GM10248 (cell line): ENCODE results near the gene STK32A.

Source experiments
- CTCF ChIA-PET: fragments of 300-600 bp; sonication (Branson Sonifier 250); formaldehyde crosslinking; extraction: SDS; loops from one replicate; lab custom pipeline; 2021; ENCODE audit warnings: antibody characterized with exemption; lab: Yijun Ruan, JAX
- POLR2A ChIA-PET: fragments of 350-650 bp; sonication (Branson Sonifier 250); formaldehyde crosslinking; extraction: SDS; loops from one replicate; lab custom pipeline; 2020; ENCODE audit warnings: antibody characterized with exemption; lab: Yijun Ruan, JAX
- DNase-seq: peaks from one replicate; pipeline ENCODE4 v3.0.0; 2012; ENCODE audit errors: extremely low spot score
- CTCF ChIP-seq: IDR thresholded peaks from 2 replicates; pipeline ENCODE4 v1.5.1; 2012; ENCODE audit warnings: mild to moderate bottlenecking, low read depth; ENCODE audit errors: extremely low read depth, missing control alignments, control extremely low read depth

Gene STK32A

GRCh38 chr5:147375151-147375550 is 140.3 kb downstream of the STK32A start:
- ChIA-PET CTCF (interaction anchor here (1.4 to 1.5 kb wide), 2 partner anchors 16 to 33 kb away, joined by 3 to 4 read pairs; no protein-coding TSS in a partner anchor), POLR2A (no interaction called here)
- DNase-seq = no peak
- no peak for TF ChIP-seq CTCF

GRCh38 chr5:147377682-147378081 is 142.9 kb downstream of the STK32A start:
- CTCF ChIA-PET = interaction anchor here (1.2 kb wide), 1 partner anchor 10 kb away, joined by 3 read pairs; no protein-coding TSS in a partner anchor
- TF ChIP-seq CTCF = no peak
- POLR2A ChIA-PET = no interaction called here
- DNase-seq = no peak

GRCh38 chr5:147381555-147381954 is 146.7 kb downstream of the STK32A start:
- DNase-seq = no peak
- no peak for TF ChIP-seq CTCF
- CTCF ChIA-PET = interaction anchor here (0.8 to 2.7 kb wide), 3 partner anchors 10 to 11 kb away, joined by 3 to 15 read pairs (median 3); no protein-coding TSS in a partner anchor
- POLR2A ChIA-PET = no interaction called here

GRCh38 chr5:147382776-147383175 is 147.9 kb downstream of the STK32A start:
- TF ChIP-seq CTCF = no peak
- no peak for DNase-seq
- ChIA-PET POLR2A (no interaction called here), CTCF (interaction anchor here (1.1 to 2.7 kb wide), 2 partner anchors 9 to 14 kb away, joined by 3 to 15 read pairs; no protein-coding TSS in a partner anchor)

GRCh38 chr5:147384346-147385193 is 149.7 kb downstream of the STK32A start:
- CTCF ChIA-PET = no interaction called here
- POLR2A ChIA-PET = no interaction called here

GRCh38 chr5:147387109-147387508 is 152.3 kb downstream of the STK32A start:
- no peak for TF ChIP-seq CTCF
- no peak for DNase-seq
- ChIA-PET POLR2A (no interaction called here), CTCF (interaction anchor here (0.9 to 1.0 kb wide), 2 partner anchors 14 to 18 kb away, joined by 4 read pairs; no protein-coding TSS in a partner anchor)

More at GRCh38 chr5:147384346-147385193, 149.7 kb downstream of the STK32A start:
- DNase-seq = no peak
- no peak for TF ChIP-seq CTCF
